Measurements from ENCODE around the gene DENND1C.
A peak's percentile ranks its signal among the peaks of the same experiment; 100 is the strongest.

DNA sequence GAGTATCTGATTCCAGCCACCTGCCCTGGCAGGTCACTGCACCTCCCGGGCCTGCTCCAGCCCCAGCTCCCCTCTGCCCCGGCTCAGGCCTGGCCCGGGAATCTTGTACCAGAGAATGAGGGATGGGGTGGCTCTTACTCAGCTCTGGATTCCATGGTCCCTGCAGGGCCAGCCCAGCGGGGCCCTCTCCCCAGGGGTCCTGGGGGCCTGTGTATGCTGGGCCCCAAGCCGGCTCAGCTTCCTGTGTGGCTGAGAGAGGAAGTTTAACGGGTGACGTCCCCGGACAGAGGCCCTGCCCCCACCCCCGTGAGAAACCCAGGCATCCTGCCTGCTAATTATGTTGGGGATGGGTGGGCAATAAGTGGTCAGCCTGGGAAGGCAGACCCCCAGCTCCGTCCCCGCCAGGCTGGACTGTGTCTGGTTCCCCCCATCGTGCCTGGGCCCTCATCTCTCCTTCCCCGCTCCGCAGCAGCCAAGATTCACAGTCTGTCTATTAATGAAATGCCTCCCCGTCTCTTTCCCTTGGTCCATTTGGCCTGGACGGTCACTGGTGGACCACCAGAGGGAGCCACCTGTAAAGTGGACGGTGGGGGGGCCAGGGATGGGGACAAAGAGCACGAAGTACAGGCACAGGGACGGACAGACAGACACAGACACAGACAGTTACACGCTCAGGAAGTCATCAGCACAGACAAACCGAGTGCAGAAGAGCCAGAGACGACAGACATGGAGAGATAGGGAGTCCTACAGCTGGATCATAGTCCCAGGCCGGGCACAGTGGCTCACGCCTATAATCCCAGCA is at the start of gene DENND1C:
- TF ChIP-seq, protein P1, sequence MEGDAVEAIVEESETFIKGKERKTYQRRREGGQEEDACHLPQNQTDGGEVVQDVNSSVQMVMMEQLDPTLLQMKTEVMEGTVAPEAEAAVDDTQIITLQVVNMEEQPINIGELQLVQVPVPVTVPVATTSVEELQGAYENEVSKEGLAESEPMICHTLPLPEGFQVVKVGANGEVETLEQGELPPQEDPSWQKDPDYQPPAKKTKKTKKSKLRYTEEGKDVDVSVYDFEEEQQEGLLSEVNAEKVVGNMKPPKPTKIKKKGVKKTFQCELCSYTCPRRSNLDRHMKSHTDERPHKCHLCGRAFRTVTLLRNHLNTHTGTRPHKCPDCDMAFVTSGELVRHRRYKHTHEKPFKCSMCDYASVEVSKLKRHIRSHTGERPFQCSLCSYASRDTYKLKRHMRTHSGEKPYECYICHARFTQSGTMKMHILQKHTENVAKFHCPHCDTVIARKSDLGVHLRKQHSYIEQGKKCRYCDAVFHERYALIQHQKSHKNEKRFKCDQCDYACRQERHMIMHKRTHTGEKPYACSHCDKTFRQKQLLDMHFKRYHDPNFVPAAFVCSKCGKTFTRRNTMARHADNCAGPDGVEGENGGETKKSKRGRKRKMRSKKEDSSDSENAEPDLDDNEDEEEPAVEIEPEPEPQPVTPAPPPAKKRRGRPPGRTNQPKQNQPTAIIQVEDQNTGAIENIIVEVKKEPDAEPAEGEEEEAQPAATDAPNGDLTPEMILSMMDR (IDR thresholded peaks at IDR 0.05; ENCODE audit: low read length): peak; percentile 37; the same call in 1 of the 2 replicates
- TF ChIP-seq EZH2 (IDR thresholded peaks at IDR 0.05; ENCODE audit: borderline replicate concordance, low read length): no peak
